IMR-90 (cell line): ENCODE data around the gene ADGRV1. TPM values are rescaled to one million over a fixed set of nuclear protein-coding genes. Genes with fewer than 3 reads are reported as not detected.

Experiments
- ATAC-seq: fragments of 200-7000 bp; cut with Tn5 transposase; 2 replicates; pipeline ENCODE4 v1.9.1; 2020; ENCODE audit warnings: low read depth, mild to moderate bottlenecking, moderate library complexity
- BruUV-seq: library from RNA; stranded (reverse); fragments of 400-500 nt; replicated peaks from 2 replicates; lab custom pipeline; 2021; lab: Mats Ljungman, UMichigan
- CTCF ChIA-PET: fragments of 300-600 bp; formaldehyde crosslinking; extraction: SDS; loops from one replicate; lab custom pipeline; 2021; ENCODE audit warnings: antibody characterized with exemption; lab: Yijun Ruan, JAX
- POLR2A ChIA-PET: fragments of 300-600 bp; sonication (Branson Sonifier 250); formaldehyde crosslinking; loops from one replicate; lab custom pipeline; 2022; ENCODE audit warnings: antibody characterized with exemption; ENCODE audit not compliant: unreplicated experiment; lab: Charles Lee
- DNase-seq: peaks from one replicate; pipeline ENCODE4 v3.0.0; 2013
- H2AFZ ChIP-seq: replicated peaks from 2 replicates; pipeline ENCODE3; 2013; ENCODE audit warnings: low read length, mild to moderate bottlenecking; ENCODE audit not compliant: poor library complexity
- H2AK5ac ChIP-seq: 2 replicates; pipeline ENCODE4 v1.6.1; 2013; ENCODE audit warnings: low read depth, low read length, inconsistent platforms
- H2AK9ac ChIP-seq: replicated peaks from 2 replicates; pipeline ENCODE3; 2013; ENCODE audit warnings: mild to moderate bottlenecking, low read depth, low read length, moderate library complexity; ENCODE audit not compliant: poor library complexity
- H2BK120ac ChIP-seq: 2 replicates; pipeline ENCODE4 v1.6.1; 2013; ENCODE audit warnings: low read depth, low read length, inconsistent platforms
- H2BK15ac ChIP-seq: 3 replicates; pipeline ENCODE4 v1.6.1; 2013; ENCODE audit warnings: low read depth, low read length, inconsistent platforms
- H2BK20ac ChIP-seq: 2 replicates; pipeline ENCODE4 v1.6.1; 2013; ENCODE audit warnings: low read depth, mild to moderate bottlenecking, inconsistent platforms, low read length, moderate library complexity
- H2BK5ac ChIP-seq: 2 replicates; pipeline ENCODE4 v1.6.1; 2013; ENCODE audit warnings: mild to moderate bottlenecking, low read depth, low read length, inconsistent platforms; ENCODE audit not compliant: poor library complexity, severe bottlenecking
- H3K14ac ChIP-seq: replicated peaks from 2 replicates; pipeline ENCODE4 v1.6.1; 2013; ENCODE audit warnings: low read depth, low read length, inconsistent platforms
- H3K18ac ChIP-seq: 2 replicates; pipeline ENCODE4 v1.6.1; 2013; ENCODE audit warnings: low read depth, low read length, control low read depth
- H3K23ac ChIP-seq: 2 replicates; pipeline ENCODE4 v1.6.1; 2013; ENCODE audit warnings: low read depth, low read length, inconsistent platforms
- H3K27ac ChIP-seq: 2 replicates; pipeline ENCODE4 v1.5.1; 2013; ENCODE audit warnings: mild to moderate bottlenecking, control low read depth, low read length; ENCODE audit not compliant: insufficient read depth
- H3K27me3 ChIP-seq: 2 replicates; pipeline ENCODE4 v1.6.1; 2013; ENCODE audit warnings: low read length; ENCODE audit not compliant: control insufficient read depth, insufficient read depth
- H3K36me3 ChIP-seq: 2 replicates; pipeline ENCODE4 v1.6.1; 2013; ENCODE audit warnings: low read length, mixed read lengths; ENCODE audit not compliant: control insufficient read depth, insufficient read depth
- H3K4ac ChIP-seq: 2 replicates; pipeline ENCODE4 v1.6.1; 2013; ENCODE audit warnings: low read depth, low read length, inconsistent platforms
- H3K4me1 ChIP-seq: 2 replicates; pipeline ENCODE4 v1.6.1; 2013; ENCODE audit warnings: low read length, mixed read lengths; ENCODE audit not compliant: control insufficient read depth, insufficient read depth
- H3K4me2 ChIP-seq: 2 replicates; pipeline ENCODE4 v1.6.1; 2013; ENCODE audit warnings: low read depth, mild to moderate bottlenecking, control low read depth, low read length, moderate library complexity
- H3K4me3 ChIP-seq: 2 replicates; pipeline ENCODE4 v1.5.1; 2013; ENCODE audit warnings: low read depth, mild to moderate bottlenecking, control low read depth, low read length, moderate library complexity; ENCODE audit not compliant: insufficient read depth
- H3K56ac ChIP-seq: 2 replicates; pipeline ENCODE4 v1.6.1; 2013; ENCODE audit warnings: low read length, inconsistent platforms; ENCODE audit not compliant: insufficient read depth; ENCODE audit errors: extremely low read depth
- H3K79me1 ChIP-seq, 2 experiments: 2 replicates each; pipeline ENCODE4 v1.6.1; 2013; ENCODE audit warnings: low read length in 2 of 2, inconsistent platforms in 1 of 2, low read depth in 1 of 2
- H3K9ac ChIP-seq: 2 replicates; pipeline ENCODE4 v1.6.1; 2013; ENCODE audit warnings: low read depth, low read length, control low read depth
- H3K9me1 ChIP-seq: 2 replicates; pipeline ENCODE4 v1.6.1; 2013; ENCODE audit warnings: low read length, inconsistent platforms; ENCODE audit not compliant: insufficient read depth
- H3K9me3 ChIP-seq: 2 replicates; pipeline ENCODE4 v1.6.1; 2013; ENCODE audit warnings: low read length; ENCODE audit not compliant: control insufficient read depth, insufficient read depth
- H4K20me1 ChIP-seq: 2 replicates; pipeline ENCODE4 v1.6.1; 2013; ENCODE audit warnings: low read length, inconsistent platforms; ENCODE audit not compliant: insufficient read depth
- H4K5ac ChIP-seq: 2 replicates; pipeline ENCODE4 v1.6.1; 2013; ENCODE audit warnings: mild to moderate bottlenecking, low read depth, low read length, control low read depth
- H4K8ac ChIP-seq, 2 experiments: 2 replicates each; pipeline ENCODE4 v1.6.1; 2013; ENCODE audit warnings: low read depth in 2 of 2, low read length in 2 of 2, control low read depth in 1 of 2, inconsistent platforms in 1 of 2
- H4K91ac ChIP-seq: 2 replicates; pipeline ENCODE4 v1.6.1; 2013; ENCODE audit warnings: low read depth, low read length, inconsistent platforms; ENCODE audit not compliant: insufficient read depth
- BHLHE40 ChIP-seq: fragments of 150-350 bp; IDR thresholded peaks from 2 replicates; pipeline ENCODE4 v1.6.1; 2016; ENCODE audit warnings: mild to moderate bottlenecking, low read depth, low read length
- CEBPB ChIP-seq: IDR thresholded peaks from 2 replicates; pipeline ENCODE4 v1.6.1; 2012; ENCODE audit warnings: low read depth, low read length, improper control_type of control experiment
- CHD1 ChIP-seq: IDR thresholded peaks from 2 replicates; pipeline ENCODE4 v1.6.1; 2012; ENCODE audit warnings: low read depth, low read length, improper control_type of control experiment
- FOS ChIP-seq: fragments of 150-350 bp; IDR thresholded peaks from 2 replicates; pipeline ENCODE4 v1.6.1; 2016; ENCODE audit warnings: low read depth, low read length
- MAFK ChIP-seq: IDR thresholded peaks from 2 replicates; pipeline ENCODE4 v1.6.1; 2012; ENCODE audit warnings: low read depth, low read length, improper control_type of control experiment
- MAZ ChIP-seq: IDR thresholded peaks from 2 replicates; pipeline ENCODE4 v1.6.1; 2012; ENCODE audit warnings: low read depth, mild to moderate bottlenecking, low read length, improper control_type of control experiment, moderate library complexity, borderline replicate concordance
- MXI1 ChIP-seq: IDR thresholded peaks from 2 replicates; pipeline ENCODE4 v1.6.1; 2012; ENCODE audit warnings: low read depth, mild to moderate bottlenecking, low read length, moderate library complexity, borderline replicate concordance
- NFE2L2 ChIP-seq: fragments of 150-350 bp; IDR thresholded peaks from 2 replicates; pipeline ENCODE4 v1.6.1; 2016; ENCODE audit warnings: low read depth, mild to moderate bottlenecking, low read length
- POLR2A ChIP-seq: IDR thresholded peaks from 2 replicates; pipeline ENCODE4 v1.6.1; 2012; ENCODE audit warnings: mild to moderate bottlenecking, low read depth, low read length
- RAD21 ChIP-seq: IDR thresholded peaks from 2 replicates; pipeline ENCODE4 v1.6.1; 2012; ENCODE audit warnings: low read length, improper control_type of control experiment
- RCOR1 ChIP-seq: IDR thresholded peaks from 2 replicates; pipeline ENCODE4 v1.6.1; 2012; ENCODE audit warnings: mild to moderate bottlenecking, low read length, improper control_type of control experiment; ENCODE audit not compliant: insufficient replicate concordance
- RFX5 ChIP-seq: IDR thresholded peaks from 2 replicates; pipeline ENCODE4 v1.8.0; 2012; ENCODE audit warnings: low read depth, mild to moderate bottlenecking, low read length, moderate library complexity
- SMC3 ChIP-seq: fragments of 150-350 bp; IDR thresholded peaks from 2 replicates; pipeline ENCODE4 v1.6.1; 2016; ENCODE audit warnings: low read depth, mild to moderate bottlenecking, antibody characterized with exemption, low read length, moderate library complexity
- WGBS, 2 experiments: methylation state at CpG; one replicate each; pipeline versions ENCODE4 v1.1.5 to v1.1.7; 2013; ENCODE audit warnings: missing lambda C conversion rate in 2 of 2; ENCODE audit not compliant: insufficient read length in 1 of 2; ENCODE audit errors: extremely low coverage in 2 of 2; 5-methylcytosine and 5-hydroxymethylcytosine counted together
- dilution Hi-C: fragments of 300-500 bp; cut with HindIII; formaldehyde crosslinking; loops from one replicate; pipeline ENCODE4 v1.14.3; 2018; ENCODE audit warnings: low sequenced_read_pairs; ENCODE audit not compliant: unreplicated experiment
- in situ Hi-C: fragments of 300-500 bp; cut with MboI; formaldehyde crosslinking; loops from 3 replicates; pipeline ENCODE4 v1.14.3; 2019; ENCODE audit warnings: low sequenced_read_pairs, inconsistent platforms, mixed read lengths
- intact Hi-C: fragments of 100-400 bp; cut with micrococcal nuclease; formaldehyde crosslinking; loops from 2 replicates; pipeline ENCODE4 v1.10.0; 2022
- polyA plus RNA-seq, 3 experiments: library from polyadenylated mRNA; depleted of rRNA; stranded (reverse); fragments of >200 nt; gene quantifications; 2 replicates each; pipeline ENCODE4 v1.2.3, GENCODE V29; 2012; ENCODE audit warnings: low replicate concordance in 1 of 3
- total RNA-seq: library from RNA; depleted of rRNA; stranded (reverse); fragments of >200 nt; gene quantifications from 2 replicates; pipeline ENCODE4 v1.2.3, GENCODE V29; 2012
- TF ChIP-seq, protein P1 (sequence below): fragments of 150-350 bp; IDR thresholded peaks from 2 replicates; pipeline ENCODE4 v1.6.1; 2017; ENCODE audit warnings: mild to moderate bottlenecking, antibody characterized with exemption, low read length, low read depth
- TF ChIP-seq, protein P2 (sequence below): conservative IDR thresholded peaks from 2 replicates; pipeline ENCODE4 v1.5.1; 2012; ENCODE audit warnings: mild to moderate bottlenecking, low read depth, low read length, improper control_type of control experiment
- TF ChIP-seq, protein P3 (sequence below): fragments of 150-350 bp; IDR thresholded peaks from 2 replicates; pipeline ENCODE4 v1.6.1; 2016; ENCODE audit warnings: low read depth, mild to moderate bottlenecking, low read length, moderate library complexity, borderline replicate concordance

Gene ADGRV1
- total and polyA plus RNA-seq, 2 of the 4 experiments (the other 2 are of a cell fraction), result under 0.01 TPM; not detected in 1

DNA sequence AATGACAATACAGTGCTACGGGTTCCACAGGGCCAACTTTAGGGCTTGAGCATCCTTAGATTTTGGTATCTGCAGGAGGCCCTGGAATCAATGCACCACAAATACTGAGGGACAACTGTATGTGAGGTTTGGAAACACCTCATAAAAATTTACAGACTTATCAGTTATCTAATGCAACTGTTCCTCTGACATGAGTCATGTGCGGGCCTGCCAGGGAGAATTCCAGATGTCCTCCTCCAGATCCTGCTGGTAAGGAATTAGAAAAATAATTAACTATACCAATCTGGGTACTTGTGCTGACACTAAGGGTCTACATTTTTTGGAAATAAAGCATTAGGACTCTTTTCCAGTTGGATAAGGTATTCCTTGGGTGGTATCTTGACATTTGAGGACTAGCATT lies 491.2 kb downstream of the ADGRV1 start:
- Histone ChIP-seq H3K4me1 (peaks cover 2% of the 10 kb centered on the region; the same call in 1 of the 2 replicates), H2BK5ac (no peak overlapping the region), H3K27me3 (no peaks in the 10 kb centered on the region), H3K9me3 (no peaks in the 10 kb centered on the region), H3K4me2 (no peak overlapping the region), H3K9ac (no peak overlapping the region), H4K5ac (no peak overlapping the region), H2AFZ (no peak overlapping the region), H3K18ac (no peak overlapping the region), H4K20me1 (no peaks in the 10 kb centered on the region), H2BK20ac (no peak overlapping the region), H3K36me3 (no peaks in the 10 kb centered on the region), H4K8ac (no peak overlapping the region), H3K27ac (no peak overlapping the region), H3K14ac (no peak overlapping the region), H3K4me3 (no peak overlapping the region), H3K79me1 (no peaks in the 10 kb centered on the region), H2AK9ac (no peak overlapping the region), H3K23ac (no peak overlapping the region), H4K91ac (no peak overlapping the region), H2BK15ac (no peak overlapping the region), H3K56ac (no peak overlapping the region), H3K4ac (no peak overlapping the region), H3K9me1 (no peaks in the 10 kb centered on the region), H2BK120ac (no peak overlapping the region), H2AK5ac (no peak overlapping the region)
- CTCF ChIA-PET, result no interaction called here
- ATAC-seq, result peak; percentile 49
- DNase-seq, result peak; percentile 34
- POLR2A ChIA-PET, result no interaction called here
- in situ Hi-C loops, result no loop called here
- no TSS peak for BruUV-seq
- dilution Hi-C loops, result no loop called here
- intact Hi-C loops, result no loop called here
- TF ChIP-seq BHLHE40 (no peak), MAFK (no peak), CHD1 (no peak), POLR2A (no peak), FOS (no peak), RFX5 (no peak), RAD21 (no peak), SMC3 (no peak), NFE2L2 (no peak), MAZ (no peak), CEBPB (no peak), MXI1 (no peak), RCOR1 (no peak)
- TF ChIP-seq, protein P1, sequence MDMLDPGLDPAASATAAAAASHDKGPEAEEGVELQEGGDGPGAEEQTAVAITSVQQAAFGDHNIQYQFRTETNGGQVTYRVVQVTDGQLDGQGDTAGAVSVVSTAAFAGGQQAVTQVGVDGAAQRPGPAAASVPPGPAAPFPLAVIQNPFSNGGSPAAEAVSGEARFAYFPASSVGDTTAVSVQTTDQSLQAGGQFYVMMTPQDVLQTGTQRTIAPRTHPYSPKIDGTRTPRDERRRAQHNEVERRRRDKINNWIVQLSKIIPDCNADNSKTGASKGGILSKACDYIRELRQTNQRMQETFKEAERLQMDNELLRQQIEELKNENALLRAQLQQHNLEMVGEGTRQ, result no peak
- TF ChIP-seq, protein P2, sequence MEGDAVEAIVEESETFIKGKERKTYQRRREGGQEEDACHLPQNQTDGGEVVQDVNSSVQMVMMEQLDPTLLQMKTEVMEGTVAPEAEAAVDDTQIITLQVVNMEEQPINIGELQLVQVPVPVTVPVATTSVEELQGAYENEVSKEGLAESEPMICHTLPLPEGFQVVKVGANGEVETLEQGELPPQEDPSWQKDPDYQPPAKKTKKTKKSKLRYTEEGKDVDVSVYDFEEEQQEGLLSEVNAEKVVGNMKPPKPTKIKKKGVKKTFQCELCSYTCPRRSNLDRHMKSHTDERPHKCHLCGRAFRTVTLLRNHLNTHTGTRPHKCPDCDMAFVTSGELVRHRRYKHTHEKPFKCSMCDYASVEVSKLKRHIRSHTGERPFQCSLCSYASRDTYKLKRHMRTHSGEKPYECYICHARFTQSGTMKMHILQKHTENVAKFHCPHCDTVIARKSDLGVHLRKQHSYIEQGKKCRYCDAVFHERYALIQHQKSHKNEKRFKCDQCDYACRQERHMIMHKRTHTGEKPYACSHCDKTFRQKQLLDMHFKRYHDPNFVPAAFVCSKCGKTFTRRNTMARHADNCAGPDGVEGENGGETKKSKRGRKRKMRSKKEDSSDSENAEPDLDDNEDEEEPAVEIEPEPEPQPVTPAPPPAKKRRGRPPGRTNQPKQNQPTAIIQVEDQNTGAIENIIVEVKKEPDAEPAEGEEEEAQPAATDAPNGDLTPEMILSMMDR, result no peak
- TF ChIP-seq, protein P3, sequence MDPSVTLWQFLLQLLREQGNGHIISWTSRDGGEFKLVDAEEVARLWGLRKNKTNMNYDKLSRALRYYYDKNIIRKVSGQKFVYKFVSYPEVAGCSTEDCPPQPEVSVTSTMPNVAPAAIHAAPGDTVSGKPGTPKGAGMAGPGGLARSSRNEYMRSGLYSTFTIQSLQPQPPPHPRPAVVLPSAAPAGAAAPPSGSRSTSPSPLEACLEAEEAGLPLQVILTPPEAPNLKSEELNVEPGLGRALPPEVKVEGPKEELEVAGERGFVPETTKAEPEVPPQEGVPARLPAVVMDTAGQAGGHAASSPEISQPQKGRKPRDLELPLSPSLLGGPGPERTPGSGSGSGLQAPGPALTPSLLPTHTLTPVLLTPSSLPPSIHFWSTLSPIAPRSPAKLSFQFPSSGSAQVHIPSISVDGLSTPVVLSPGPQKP, result no peak
- WGBS, 2 experiments, result no CpG with 5 or more reads among the region's 2 CpGs
